ENCODE data around the gene EIF3F. TPM values are rescaled to one million over a fixed set of nuclear protein-coding genes. Genes with fewer than 3 reads are reported as not detected.

Gene EIF3F
- polyA plus RNA-seq, 3 donors = 179 to 286 (median 243) TPM

DNA sequence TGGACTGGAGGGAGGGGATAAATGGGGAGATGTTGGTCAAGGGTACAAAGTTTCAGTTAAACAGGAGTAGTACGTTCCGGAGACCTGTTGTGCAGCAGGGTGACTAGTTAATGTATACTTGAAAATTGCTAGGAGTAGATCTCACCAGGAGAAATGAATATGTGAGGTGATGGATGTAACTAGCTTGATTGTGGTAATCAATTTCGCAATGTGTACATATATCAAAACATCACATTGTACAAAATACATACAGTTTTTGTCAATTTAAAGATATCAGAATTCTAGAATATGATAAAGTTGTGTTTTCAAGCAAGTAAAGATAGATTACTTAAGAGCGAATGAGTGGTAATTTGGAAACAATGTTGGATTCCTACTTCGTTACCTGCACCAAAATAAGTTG lies 13.3 kb downstream of the EIF3F start:
- Histone ChIP-seq H3K9me3 (replicated peaks in 1 of 2; ENCODE audit: control insufficient read depth in 1 of 2, insufficient read depth in 1 of 2, low read length in 2 of 2) (no peaks in the 10 kb centered on the region), H3K4me2 (replicated peaks; ENCODE audit: extremely low read depth, low read length, poor library complexity, severe bottlenecking) (no peak overlapping the region), H2AFZ (ENCODE audit: insufficient read depth, low read depth, low read length, poor library complexity, severe bottlenecking) (no peak overlapping the region), H3K36me3 (replicated peaks in 1 of 2; ENCODE audit: control insufficient read depth in 1 of 2, insufficient read depth in 2 of 2, low read length in 2 of 2) (peaks cover 40 to 54% of the 10 kb centered on the region in 2 donors), H4K20me1 (ENCODE audit: insufficient read depth, low read length) (no peaks in the 10 kb centered on the region), H3K79me2 (ENCODE audit: insufficient read depth, low read length) (no peaks in the 10 kb centered on the region), H3K27me3 (ENCODE audit: control insufficient read depth in 2 of 2, insufficient read depth in 2 of 2, low read length in 2 of 2) (no peaks in the 10 kb centered on the region), H3K4me3 (replicated peaks in 1 of 3; ENCODE audit: low read depth in 2 of 3, low read length in 3 of 3) (no peak overlapping the region), H3K27ac (ENCODE audit: low read depth in 1 of 2, low read length in 2 of 2) (no peak overlapping the region), H3K9ac (ENCODE audit: insufficient read depth, low read length, poor library complexity, severe bottlenecking) (no peak overlapping the region), H3K4me1 (ENCODE audit: control insufficient read depth in 1 of 2, insufficient read depth in 2 of 2, low read length in 2 of 2) (no peaks in the 10 kb centered on the region)
- WGBS (ENCODE audit: insufficient coverage) = 100% methylated on average over 2 of the region's 5 CpGs
- TF ChIP-seq CTCF (IDR thresholded peaks at IDR 0.05) = no peak
- H3K27me3 Mint-ChIP-seq (ENCODE audit: low read depth in 3 of 3) = peaks cover 0 to 5% (median 0%) of the 10 kb centered on the region in 3 donors
- intact Hi-C loops (cut with micrococcal nuclease) = no loop called here
- peaks cover 47 to 50% of the 10 kb centered on the region in 2 donors for H3K36me3 Mint-ChIP-seq
- no peaks in the 10 kb centered on the region for H3K4me1 Mint-ChIP-seq
- H3K4me3 Mint-ChIP-seq = no peak overlapping the region
- no peak for DNase-seq
- no peaks in the 10 kb centered on the region for H3K9me3 Mint-ChIP-seq
- peak overlapping the region in 1 of 7 donors; percentile 7 for H3K27ac Mint-ChIP-seq

- intact Hi-C loops (cut with micrococcal nuclease) = no loop called here
Observed at GRCh38 chr11:8002676-8003075, 15.5 kb downstream of the EIF3F start.

More at GRCh38 chr11:8002676-8003075, 15.5 kb downstream of the EIF3F start:
- no peak for TF ChIP-seq CTCF (IDR thresholded peaks at IDR 0.05)
- H3K9me3 ChIP-seq (replicated peaks in 1 of 2; ENCODE audit: control insufficient read depth in 1 of 2, insufficient read depth in 1 of 2, low read length in 2 of 2) = no peaks in the 10 kb centered on the region
- H3K4me1 ChIP-seq (ENCODE audit: control insufficient read depth in 1 of 2, insufficient read depth in 2 of 2, low read length in 2 of 2) = no peaks in the 10 kb centered on the region
- H3K79me2 ChIP-seq (ENCODE audit: insufficient read depth, low read length) = no peaks in the 10 kb centered on the region
- Mint-ChIP-seq H3K4me1 (no peaks in the 10 kb centered on the region), H3K9me3 (no peaks in the 10 kb centered on the region), H3K4me3 (no peak overlapping the region), H3K27ac (no peak overlapping the region), H3K27me3 (ENCODE audit: low read depth in 3 of 3) (peaks cover 0 to 5% (median 0%) of the 10 kb centered on the region in 3 donors), H3K36me3 (peaks cover 25 to 28% of the 10 kb centered on the region in 2 donors)
- no peak for DNase-seq
- WGBS (ENCODE audit: insufficient coverage) = 83% methylated on average over 1 of the region's 1 CpG
- H3K27ac ChIP-seq (ENCODE audit: low read depth in 1 of 2, low read length in 2 of 2) = no peak overlapping the region
- no peak overlapping the region for H2AFZ ChIP-seq (ENCODE audit: insufficient read depth, low read depth, low read length, poor library complexity, severe bottlenecking)
- no peak overlapping the region for H3K4me2 ChIP-seq (replicated peaks; ENCODE audit: extremely low read depth, low read length, poor library complexity, severe bottlenecking)
- H3K4me3 ChIP-seq (replicated peaks in 1 of 3; ENCODE audit: low read depth in 2 of 3, low read length in 3 of 3) = no peak overlapping the region
- no peaks in the 10 kb centered on the region for H3K27me3 ChIP-seq (ENCODE audit: control insufficient read depth in 2 of 2, insufficient read depth in 2 of 2, low read length in 2 of 2)
- peaks cover 17 to 31% of the 10 kb centered on the region in 2 donors for H3K36me3 ChIP-seq (replicated peaks in 1 of 2; ENCODE audit: control insufficient read depth in 1 of 2, insufficient read depth in 2 of 2, low read length in 2 of 2)
- no peak overlapping the region for H3K9ac ChIP-seq (ENCODE audit: insufficient read depth, low read length, poor library complexity, severe bottlenecking)
- no peaks in the 10 kb centered on the region for H4K20me1 ChIP-seq (ENCODE audit: insufficient read depth, low read length)
